ENCODE measurements around the gene FAM222B. TPM values are rescaled to one million over a fixed set of nuclear protein-coding genes. Genes with fewer than 3 reads are reported as not detected.

The FAM222B gene
- total RNA-seq, 4 donors from 2014 or later = 10.7 to 18.0 (median 12.0) TPM

GRCh38 chr17:28887871-28888471 lies 45.4 kb upstream of the FAM222B start:
- intact Hi-C loops (cut with DNase I; ENCODE audit: low total_unique reads) = no loop called here
- DNase-seq (ENCODE audit: low spot score in 2 of 2) = no peak
- TF ChIP-seq, protein P1, sequence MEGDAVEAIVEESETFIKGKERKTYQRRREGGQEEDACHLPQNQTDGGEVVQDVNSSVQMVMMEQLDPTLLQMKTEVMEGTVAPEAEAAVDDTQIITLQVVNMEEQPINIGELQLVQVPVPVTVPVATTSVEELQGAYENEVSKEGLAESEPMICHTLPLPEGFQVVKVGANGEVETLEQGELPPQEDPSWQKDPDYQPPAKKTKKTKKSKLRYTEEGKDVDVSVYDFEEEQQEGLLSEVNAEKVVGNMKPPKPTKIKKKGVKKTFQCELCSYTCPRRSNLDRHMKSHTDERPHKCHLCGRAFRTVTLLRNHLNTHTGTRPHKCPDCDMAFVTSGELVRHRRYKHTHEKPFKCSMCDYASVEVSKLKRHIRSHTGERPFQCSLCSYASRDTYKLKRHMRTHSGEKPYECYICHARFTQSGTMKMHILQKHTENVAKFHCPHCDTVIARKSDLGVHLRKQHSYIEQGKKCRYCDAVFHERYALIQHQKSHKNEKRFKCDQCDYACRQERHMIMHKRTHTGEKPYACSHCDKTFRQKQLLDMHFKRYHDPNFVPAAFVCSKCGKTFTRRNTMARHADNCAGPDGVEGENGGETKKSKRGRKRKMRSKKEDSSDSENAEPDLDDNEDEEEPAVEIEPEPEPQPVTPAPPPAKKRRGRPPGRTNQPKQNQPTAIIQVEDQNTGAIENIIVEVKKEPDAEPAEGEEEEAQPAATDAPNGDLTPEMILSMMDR (IDR thresholded peaks at IDR 0.05) = no peak
- TF ChIP-seq POLR2A (IDR thresholded peaks at IDR 0.05) = no peak
- no peak overlapping the region for H3K4me3 ChIP-seq (ENCODE audit: low read depth, poor library complexity, severe bottlenecking)
- WGBS, 2 donors = 81 to 87% methylated on average over 12 of the region's 12 CpGs

DNA sequence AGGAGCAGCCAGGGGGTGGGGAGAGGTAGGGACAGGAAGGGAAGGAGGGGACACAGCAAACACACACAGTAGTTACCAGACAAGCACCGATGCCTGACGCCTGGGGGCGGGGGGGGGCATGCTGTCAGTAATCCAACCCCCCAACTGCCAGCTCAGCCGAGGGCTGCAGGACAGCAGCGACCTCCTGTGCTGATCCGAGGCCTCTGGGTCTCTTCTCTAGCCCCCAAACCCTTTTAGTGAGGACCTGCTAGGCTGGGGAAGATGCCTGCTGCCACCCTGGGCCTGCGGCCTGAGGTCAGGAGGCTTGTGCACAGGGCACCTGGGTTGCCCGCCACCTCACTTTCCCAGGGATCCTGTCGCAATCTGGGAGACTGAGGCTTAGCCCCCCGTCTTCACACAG lies 43.4 kb upstream of the FAM222B start:
- WGBS, 2 donors = 82 to 88% methylated on average over 10 of the region's 10 CpGs
- no peak for DNase-seq (ENCODE audit: low spot score in 2 of 2)
- H3K4me3 ChIP-seq (ENCODE audit: low read depth, poor library complexity, severe bottlenecking) = no peak overlapping the region
- TF ChIP-seq, protein P1 (IDR thresholded peaks at IDR 0.05) = no peak
- TF ChIP-seq POLR2A (IDR thresholded peaks at IDR 0.05) = no peak
- intact Hi-C loops (cut with DNase I; ENCODE audit: low total_unique reads) = no loop called here

- 91 to 97% methylated on average over 4 of the region's 4 CpGs for WGBS, 2 donors
- no peak for DNase-seq (ENCODE audit: low spot score in 2 of 2)
- H3K4me3 ChIP-seq (ENCODE audit: low read depth, poor library complexity, severe bottlenecking) = no peak overlapping the region
- intact Hi-C loops (cut with DNase I; ENCODE audit: low total_unique reads) = no loop called here
- TF ChIP-seq, protein P1 (IDR thresholded peaks at IDR 0.05) = no peak
- no peak for TF ChIP-seq POLR2A (IDR thresholded peaks at IDR 0.05)
Measured at GRCh38 chr17:28885363-28885762, 42.8 kb upstream of the FAM222B start.

GRCh38 chr17:28883967-28884702 lies 41.5 kb upstream of the FAM222B start:
- TF ChIP-seq, protein P1 (IDR thresholded peaks at IDR 0.05) = no peak
- TF ChIP-seq POLR2A (IDR thresholded peaks at IDR 0.05) = no peak
- 85 to 87% methylated on average over 22 to 26 of the region's 27 CpGs for whole genome bisulfite sequencing, 2 donors
- no peak for DNase-seq (ENCODE audit: low spot score in 2 of 2)
- H3K4me3 ChIP-seq (ENCODE audit: low read depth, poor library complexity, severe bottlenecking) = no peak overlapping the region
- intact Hi-C loops (cut with DNase I; ENCODE audit: low total_unique reads) = no loop called here

DNA sequence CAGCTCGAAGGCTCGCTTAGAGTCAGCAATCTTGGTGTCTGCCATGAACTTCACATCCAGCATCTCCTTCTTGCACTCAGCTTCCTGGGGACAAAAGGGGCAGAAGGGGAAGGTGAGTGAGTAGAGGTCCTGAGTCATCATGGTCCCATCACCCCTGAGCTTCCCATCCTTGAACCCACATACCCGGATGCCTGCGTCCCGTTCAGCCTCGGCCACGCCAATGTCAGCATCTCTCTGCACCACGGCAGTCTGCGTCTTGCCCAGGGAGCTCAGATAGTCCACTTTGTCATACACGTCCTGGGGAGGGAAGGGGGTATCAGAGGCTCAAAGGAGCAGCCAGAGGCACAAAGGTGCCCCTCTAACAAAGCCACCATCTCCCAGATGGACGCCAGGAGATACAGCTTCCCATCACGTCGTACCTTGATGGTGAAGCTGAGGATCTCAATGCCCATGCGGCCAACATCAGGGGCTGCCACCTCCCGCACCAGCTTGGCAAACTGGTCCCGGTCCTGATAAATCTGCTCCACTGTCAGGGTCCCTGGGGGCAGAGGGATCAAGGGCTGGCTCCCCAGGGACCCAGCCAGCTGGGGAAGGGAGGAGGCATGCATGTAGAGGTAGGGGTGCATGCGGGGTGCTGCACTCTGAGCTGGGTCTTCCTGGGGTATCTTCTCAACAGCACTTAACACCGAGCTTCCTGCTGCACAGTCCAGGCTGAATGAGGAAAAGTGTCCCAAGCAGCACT lies 39.7 kb upstream of the FAM222B start:
- TF ChIP-seq, protein P1 (IDR thresholded peaks at IDR 0.05) = no peak
- no peak for TF ChIP-seq POLR2A (IDR thresholded peaks at IDR 0.05)
- intact Hi-C loops (cut with DNase I; ENCODE audit: low total_unique reads) = no loop called here
- H3K4me3 ChIP-seq (ENCODE audit: low read depth, poor library complexity, severe bottlenecking) = no peak overlapping the region
- DNase-seq (ENCODE audit: low spot score in 2 of 2) = no peak
- 94% methylated on average over 16 to 18 of the region's 18 CpGs for WGBS, 2 donors
